Measurements from ENCODE around the gene CSTB. TPM values are rescaled to one million over a fixed set of nuclear protein-coding genes. Genes with fewer than 3 reads are reported as not detected.

Gene CSTB
- total RNA-seq, 1 donor from 2014 or later: 55.8 TPM

DNA sequence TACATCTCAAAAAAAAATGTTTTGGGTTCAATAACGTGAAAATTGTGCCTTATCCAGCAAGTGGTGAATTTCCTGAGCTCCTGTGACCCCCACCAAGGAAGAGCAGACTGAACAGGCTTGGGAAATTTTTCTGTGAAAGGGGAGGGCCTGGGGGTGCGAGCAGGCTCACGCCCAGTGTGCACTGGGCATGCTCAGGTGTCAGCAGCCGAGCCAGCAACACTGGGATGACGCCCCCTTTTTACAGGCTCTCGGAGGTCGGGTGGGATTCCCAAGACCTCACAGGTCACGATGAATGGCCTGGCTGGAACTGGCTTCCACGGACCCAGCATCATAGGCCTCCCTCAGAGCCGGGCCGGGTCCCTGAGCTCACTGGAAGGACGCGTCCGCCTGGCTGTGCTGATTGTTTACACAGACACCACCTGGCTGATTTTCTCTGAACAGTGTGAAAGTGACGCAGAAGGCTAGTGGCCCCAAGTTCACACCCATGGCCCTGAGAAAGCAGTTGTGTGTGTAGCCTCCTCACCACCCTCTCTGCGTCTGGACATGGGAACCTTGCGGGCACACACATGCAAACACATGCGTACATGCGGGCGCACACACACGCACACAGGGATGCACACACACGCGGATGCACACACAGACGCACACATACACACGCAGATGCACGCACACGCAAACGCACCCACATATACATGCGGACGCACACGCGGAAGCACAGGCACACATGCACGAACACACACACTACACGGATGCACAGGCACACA lies 9.2 kb downstream of the CSTB start:
- H3K4me3 Mint-ChIP-seq (ENCODE audit: low read depth): no peak overlapping the region
- H3K27me3 Mint-ChIP-seq (ENCODE audit: low read depth): no peaks in the 10 kb centered on the region
- no peak for DNase-seq (ENCODE audit: low spot score)
- H3K4me1 Mint-ChIP-seq (ENCODE audit: low read depth): peaks cover 5% of the 10 kb centered on the region
- no peaks in the 10 kb centered on the region for H3K9me3 Mint-ChIP-seq
- intact Hi-C loops (cut with micrococcal nuclease): no loop called here
- no peak overlapping the region for H3K27ac Mint-ChIP-seq
- peaks cover 15% of the 10 kb centered on the region for H3K36me3 Mint-ChIP-seq (ENCODE audit: low read depth)

DNA sequence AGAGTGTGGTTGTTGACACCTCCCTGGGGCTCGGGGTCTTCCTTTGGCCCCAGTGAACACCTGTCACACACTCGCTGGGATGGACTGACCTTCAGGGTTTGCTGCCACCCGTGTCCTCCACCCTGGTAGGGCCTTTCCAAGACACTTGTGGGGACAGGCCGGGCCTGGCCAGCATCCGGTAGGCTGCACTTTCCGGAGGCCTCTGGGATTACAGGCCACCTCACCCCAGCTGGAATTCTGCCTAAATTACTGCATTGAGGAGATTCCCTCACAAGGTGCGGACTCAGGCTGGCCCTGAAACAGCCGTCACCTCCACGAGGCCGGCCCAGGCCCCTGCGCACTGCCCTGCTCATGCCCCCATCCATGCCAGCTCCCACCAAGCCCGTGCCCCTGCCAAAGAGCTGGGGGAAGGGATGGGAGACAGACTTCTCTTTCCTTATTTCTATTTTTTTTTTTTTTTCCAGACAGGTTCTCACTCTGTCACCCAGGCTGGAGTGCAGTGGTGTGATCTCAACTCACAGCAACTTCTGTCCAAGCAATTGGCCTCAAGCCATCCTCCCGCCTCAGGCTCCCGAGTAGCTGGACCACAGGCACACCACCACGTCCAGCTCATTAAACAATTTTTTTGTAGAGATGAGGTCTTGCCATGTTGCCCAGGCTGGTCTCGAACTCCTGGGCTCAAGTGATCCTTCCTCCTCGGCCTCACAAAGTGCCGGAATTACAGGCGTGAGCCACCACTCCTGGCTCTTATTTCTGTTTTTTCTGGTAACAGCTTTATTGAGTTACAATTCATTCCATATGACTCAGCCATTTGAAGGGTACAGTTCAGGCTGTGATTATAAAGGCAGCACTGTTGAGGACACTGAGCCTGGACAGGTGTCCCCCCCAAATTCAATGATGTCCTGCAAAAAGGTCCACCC lies 11.3 kb downstream of the CSTB start:
- Mint-ChIP-seq H3K9me3 (no peaks in the 10 kb centered on the region), H3K4me3 (ENCODE audit: low read depth) (no peak overlapping the region), H3K36me3 (ENCODE audit: low read depth) (peaks cover 14% of the 10 kb centered on the region), H3K27me3 (ENCODE audit: low read depth) (no peaks in the 10 kb centered on the region), H3K4me1 (ENCODE audit: low read depth) (no peaks in the 10 kb centered on the region), H3K27ac (no peak overlapping the region)
- DNase-seq (ENCODE audit: low spot score): no peak
- intact Hi-C loops (cut with micrococcal nuclease): no loop called here

DNA sequence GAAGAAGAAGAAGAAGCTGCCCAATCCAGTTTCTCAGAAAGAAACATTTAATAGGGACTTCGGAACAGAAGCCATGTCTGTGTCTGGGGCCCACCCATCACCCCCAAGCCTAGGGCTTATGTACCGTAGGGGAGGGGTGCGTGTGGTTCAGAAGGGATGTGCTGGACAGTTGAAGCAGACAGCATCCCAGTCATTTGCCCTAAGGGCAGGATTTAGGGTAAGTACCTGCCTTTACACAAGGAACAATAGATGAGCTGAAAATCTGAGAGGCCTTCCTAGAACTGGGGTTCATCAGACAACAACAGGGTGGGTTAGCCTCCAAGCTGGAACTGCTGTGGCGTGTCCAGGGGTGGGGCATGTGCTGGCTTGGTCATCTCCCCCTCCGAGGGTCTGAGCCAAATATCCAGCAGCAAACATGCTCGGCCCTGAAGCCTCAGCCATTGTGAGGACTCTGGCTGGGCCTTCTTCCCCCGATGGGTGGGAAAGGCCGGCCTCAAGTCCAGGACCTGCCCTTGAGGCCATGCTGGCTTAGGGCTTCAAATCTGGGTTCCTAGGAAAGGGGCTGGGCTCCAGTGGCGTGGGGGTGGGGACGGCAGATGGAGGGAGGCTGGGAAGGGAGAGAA lies 12.1 kb downstream of the CSTB start:
- Mint-ChIP-seq H3K36me3 (ENCODE audit: low read depth) (peaks cover 14% of the 10 kb centered on the region), H3K4me3 (ENCODE audit: low read depth) (no peak overlapping the region), H3K27ac (no peak overlapping the region), H3K9me3 (no peaks in the 10 kb centered on the region), H3K4me1 (ENCODE audit: low read depth) (no peaks in the 10 kb centered on the region), H3K27me3 (ENCODE audit: low read depth) (no peaks in the 10 kb centered on the region)
- DNase-seq (ENCODE audit: low spot score): no peak
- intact Hi-C loops (cut with micrococcal nuclease): no loop called here

DNA sequence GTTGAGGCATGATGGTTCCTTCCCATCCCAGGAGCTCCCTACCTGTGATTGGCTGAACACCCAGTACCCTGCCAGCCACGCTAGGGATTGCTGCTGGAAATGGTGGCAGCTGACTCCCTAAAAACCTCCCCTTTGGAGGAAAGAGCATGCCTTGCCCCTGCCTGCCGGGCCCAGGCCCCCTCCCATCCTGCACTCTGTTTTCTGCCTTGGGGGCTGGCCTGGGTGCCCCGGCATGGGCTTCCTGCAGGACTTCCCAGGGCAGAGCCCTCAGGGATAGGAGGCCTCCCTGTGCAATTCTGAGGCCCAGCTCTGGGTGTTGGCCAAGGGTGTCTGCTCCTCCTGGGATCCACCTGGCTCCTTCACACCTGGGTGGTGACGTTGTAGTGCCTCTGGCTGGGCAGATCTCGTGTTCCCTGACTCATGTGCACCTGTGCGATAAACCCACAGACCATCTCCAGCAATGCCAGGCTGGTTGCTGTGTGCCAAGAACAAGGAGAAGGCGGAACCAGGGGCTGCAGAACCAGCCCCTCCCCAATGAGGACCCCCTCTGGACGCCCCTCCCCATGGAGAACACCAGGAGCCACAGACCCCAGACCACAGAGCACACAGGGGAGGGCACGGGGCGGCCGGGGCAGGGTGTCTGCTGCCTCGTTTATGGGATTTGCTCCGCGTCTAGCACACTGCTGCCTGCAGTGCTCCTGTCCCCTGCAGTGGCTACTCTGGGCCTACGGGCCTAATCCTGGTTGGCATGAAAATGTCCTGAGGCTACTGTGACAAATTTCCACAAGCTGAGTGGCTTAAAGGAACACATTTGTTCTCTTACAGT lies 13.6 kb downstream of the CSTB start:
- H3K27ac Mint-ChIP-seq: no peak overlapping the region
- H3K4me1 Mint-ChIP-seq (ENCODE audit: low read depth): no peaks in the 10 kb centered on the region
- H3K27me3 Mint-ChIP-seq (ENCODE audit: low read depth): no peaks in the 10 kb centered on the region
- no peak overlapping the region for H3K4me3 Mint-ChIP-seq (ENCODE audit: low read depth)
- DNase-seq (ENCODE audit: low spot score): no peak
- H3K9me3 Mint-ChIP-seq: no peaks in the 10 kb centered on the region
- peaks cover 18% of the 10 kb centered on the region for H3K36me3 Mint-ChIP-seq (ENCODE audit: low read depth)
- intact Hi-C loops (cut with micrococcal nuclease): no loop called here

DNA sequence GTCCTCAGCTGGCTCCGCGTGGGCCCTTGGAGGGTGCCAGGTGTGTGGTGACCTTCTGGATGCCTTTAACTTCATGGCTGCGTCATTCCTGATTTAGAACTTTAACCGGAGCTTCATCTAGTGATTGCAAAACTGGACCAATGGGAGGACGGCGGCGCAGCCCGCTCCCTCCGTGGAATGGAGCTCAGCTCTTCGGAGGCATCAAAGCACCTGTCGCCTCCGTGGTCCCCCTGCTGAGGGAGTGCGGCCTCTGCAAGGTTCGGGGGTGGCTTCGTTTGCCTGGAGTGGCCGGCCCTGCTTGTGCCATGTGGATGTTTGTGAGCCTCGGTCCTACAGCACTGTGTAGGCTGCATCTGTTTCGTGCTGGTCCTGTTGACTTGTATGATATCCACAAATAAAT lies 14.2 kb downstream of the CSTB start:
- Mint-ChIP-seq H3K27me3 (ENCODE audit: low read depth) (no peaks in the 10 kb centered on the region), H3K27ac (no peak overlapping the region)
- intact Hi-C loops (cut with micrococcal nuclease): no loop called here

DNA sequence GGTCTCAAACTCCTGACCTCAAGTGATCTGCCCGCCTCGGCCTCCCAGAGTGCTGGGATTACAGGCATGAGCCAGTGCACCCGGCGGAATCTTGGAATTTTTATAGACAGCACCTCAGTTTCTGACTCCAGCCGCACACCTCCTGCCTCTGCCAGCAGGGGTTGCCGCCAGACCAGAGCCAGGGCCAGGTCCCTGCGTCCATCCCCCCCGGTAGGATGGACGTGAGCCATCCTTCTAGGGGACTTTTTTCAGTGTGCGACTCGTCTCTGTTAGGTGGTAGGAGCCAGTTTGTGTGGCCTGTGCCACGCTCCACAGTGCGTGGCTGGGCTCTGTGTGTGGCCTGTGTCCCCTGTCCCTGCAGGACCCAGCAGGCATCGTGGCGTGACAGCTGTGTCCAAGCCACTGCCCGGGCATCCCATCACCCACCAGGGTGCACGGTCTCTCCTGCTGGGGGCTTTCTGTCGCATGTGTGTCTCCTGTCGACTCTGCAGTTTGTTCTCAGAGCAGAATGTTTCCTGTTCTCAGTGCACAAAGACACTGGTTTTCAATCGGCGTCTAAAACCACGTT lies 15.6 kb downstream of the CSTB start:
- peaks cover 28% of the 10 kb centered on the region for H3K36me3 Mint-ChIP-seq (ENCODE audit: low read depth)
- H3K27me3 Mint-ChIP-seq (ENCODE audit: low read depth): no peaks in the 10 kb centered on the region
- H3K4me3 Mint-ChIP-seq (ENCODE audit: low read depth): no peak overlapping the region
- intact Hi-C loops (cut with micrococcal nuclease): no loop called here
- DNase-seq (ENCODE audit: low spot score): no peak
- H3K9me3 Mint-ChIP-seq: no peaks in the 10 kb centered on the region
- no peaks in the 10 kb centered on the region for H3K4me1 Mint-ChIP-seq (ENCODE audit: low read depth)
- H3K27ac Mint-ChIP-seq: no peak overlapping the region

More for the DNA sequence above, 14.2 kb downstream of the CSTB start:
- Mint-ChIP-seq H3K4me1 (ENCODE audit: low read depth) (no peaks in the 10 kb centered on the region), H3K4me3 (ENCODE audit: low read depth) (no peak overlapping the region), H3K36me3 (ENCODE audit: low read depth) (peaks cover 18% of the 10 kb centered on the region), H3K9me3 (no peaks in the 10 kb centered on the region)
- DNase-seq (ENCODE audit: low spot score): no peak

DNA sequence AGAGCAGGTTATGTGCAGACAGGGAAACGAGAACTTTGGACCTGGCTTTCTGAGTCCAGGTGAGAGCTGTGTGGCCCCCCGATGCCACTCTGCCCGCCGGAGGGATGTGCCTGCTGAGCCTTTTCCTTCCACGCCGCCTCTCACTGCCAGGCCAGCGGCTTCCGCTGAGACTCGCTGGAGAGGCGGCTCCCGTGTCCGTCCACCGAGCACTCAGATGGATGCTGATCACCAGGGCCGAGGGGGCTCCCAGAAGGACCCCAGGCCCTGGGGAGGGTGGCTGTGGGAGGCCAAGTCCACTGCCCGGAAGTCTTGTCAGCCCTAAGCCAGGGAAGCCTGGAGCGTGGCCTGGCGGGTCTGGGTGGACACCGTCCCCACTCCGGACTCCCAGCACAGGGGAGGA lies 16.5 kb downstream of the CSTB start:
- H3K9me3 Mint-ChIP-seq: no peaks in the 10 kb centered on the region
- H3K27ac Mint-ChIP-seq: no peak overlapping the region
- DNase-seq (ENCODE audit: low spot score): no peak
- no peaks in the 10 kb centered on the region for H3K27me3 Mint-ChIP-seq (ENCODE audit: low read depth)
- H3K4me1 Mint-ChIP-seq (ENCODE audit: low read depth): no peaks in the 10 kb centered on the region
- H3K4me3 Mint-ChIP-seq (ENCODE audit: low read depth): no peak overlapping the region
- intact Hi-C loops (cut with micrococcal nuclease): no loop called here
- H3K36me3 Mint-ChIP-seq (ENCODE audit: low read depth): peaks cover 32% of the 10 kb centered on the region

DNA sequence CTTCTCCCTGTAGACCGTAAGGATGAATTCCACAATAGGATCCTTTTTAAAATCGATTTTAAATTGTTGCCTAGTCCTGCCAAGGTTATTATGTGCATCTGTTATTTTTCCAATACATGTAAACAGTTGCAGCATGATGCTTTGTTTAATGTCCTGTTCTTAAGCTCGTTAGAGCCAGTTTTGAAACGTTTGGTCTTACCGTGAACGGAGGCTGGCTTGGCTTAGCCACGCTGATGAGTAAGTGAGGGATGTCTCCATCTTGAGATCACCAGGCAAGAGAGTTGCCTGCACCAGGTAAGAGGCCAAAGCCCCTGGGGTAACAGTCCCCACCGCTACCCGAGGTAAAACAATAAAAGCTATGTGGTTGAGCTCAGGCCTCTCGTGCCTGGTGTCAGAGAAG lies 17.3 kb downstream of the CSTB start:
- H3K27me3 Mint-ChIP-seq (ENCODE audit: low read depth): no peaks in the 10 kb centered on the region
- no peaks in the 10 kb centered on the region for H3K9me3 Mint-ChIP-seq
- DNase-seq (ENCODE audit: low spot score): no peak
- intact Hi-C loops (cut with micrococcal nuclease): no loop called here
- H3K4me1 Mint-ChIP-seq (ENCODE audit: low read depth): no peaks in the 10 kb centered on the region
- no peak overlapping the region for H3K4me3 Mint-ChIP-seq (ENCODE audit: low read depth)
- peaks cover 39% of the 10 kb centered on the region for H3K36me3 Mint-ChIP-seq (ENCODE audit: low read depth)
- H3K27ac Mint-ChIP-seq: no peak overlapping the region

DNA sequence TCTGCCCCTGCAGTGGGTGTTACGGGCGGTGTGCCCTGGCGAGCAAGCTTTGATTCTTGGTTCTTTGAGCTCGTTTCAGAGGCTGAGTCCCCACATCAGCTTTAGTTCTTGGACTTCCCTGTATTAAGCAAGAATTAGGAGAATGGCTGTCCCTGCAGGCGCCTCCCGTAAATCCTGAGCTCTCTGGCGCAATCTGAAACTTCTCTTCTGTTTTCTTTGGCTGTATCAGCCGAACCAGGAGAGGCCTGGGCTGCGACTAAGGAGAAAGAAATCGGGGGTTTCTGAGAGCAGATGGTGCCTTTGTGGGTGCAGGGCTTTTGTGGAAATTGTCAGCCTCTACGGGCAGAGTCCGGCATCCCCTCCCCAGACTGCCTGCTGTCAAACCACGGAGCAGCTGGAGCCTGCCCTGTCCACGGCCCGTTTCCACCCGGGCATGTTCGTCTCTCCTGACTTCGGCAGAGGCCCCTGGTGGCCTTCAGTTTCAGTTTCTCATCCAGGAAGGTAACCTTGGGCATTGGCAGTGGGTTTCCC lies 17.9 kb downstream of the CSTB start:
- Mint-ChIP-seq H3K36me3 (ENCODE audit: low read depth) (peaks cover 41% of the 10 kb centered on the region), H3K4me3 (ENCODE audit: low read depth) (no peak overlapping the region), H3K27ac (no peak overlapping the region), H3K27me3 (ENCODE audit: low read depth) (no peaks in the 10 kb centered on the region), H3K4me1 (ENCODE audit: low read depth) (no peaks in the 10 kb centered on the region), H3K9me3 (no peaks in the 10 kb centered on the region)
- DNase-seq (ENCODE audit: low spot score): no peak
- intact Hi-C loops (cut with micrococcal nuclease): no loop called here

DNA sequence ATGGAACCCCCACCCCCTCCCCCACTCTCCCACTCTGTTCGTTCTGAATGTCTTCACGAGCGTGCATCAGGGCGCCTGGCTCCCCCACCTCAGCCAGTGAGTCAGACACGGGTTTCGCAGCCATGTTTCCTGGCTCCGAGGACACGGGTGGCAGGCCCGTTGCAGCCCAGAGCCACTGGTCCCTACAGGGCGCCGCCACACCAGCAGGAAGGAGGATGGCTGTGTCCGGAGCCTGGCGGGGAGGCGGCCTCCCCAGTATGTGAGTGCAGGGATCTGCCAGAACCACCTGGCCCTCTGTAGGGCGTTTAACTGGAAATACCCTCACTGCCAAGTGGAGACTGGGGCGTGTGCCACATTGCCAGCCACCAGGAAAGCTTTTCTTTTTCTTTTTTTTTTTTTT lies 18.5 kb downstream of the CSTB start:
- intact Hi-C loops (cut with micrococcal nuclease): no loop called here
- Mint-ChIP-seq H3K36me3 (ENCODE audit: low read depth) (peaks cover 40% of the 10 kb centered on the region), H3K27me3 (ENCODE audit: low read depth) (no peaks in the 10 kb centered on the region), H3K27ac (no peak overlapping the region), H3K4me1 (ENCODE audit: low read depth) (no peaks in the 10 kb centered on the region), H3K9me3 (no peaks in the 10 kb centered on the region), H3K4me3 (ENCODE audit: low read depth) (no peak overlapping the region)
- DNase-seq (ENCODE audit: low spot score): no peak

DNA sequence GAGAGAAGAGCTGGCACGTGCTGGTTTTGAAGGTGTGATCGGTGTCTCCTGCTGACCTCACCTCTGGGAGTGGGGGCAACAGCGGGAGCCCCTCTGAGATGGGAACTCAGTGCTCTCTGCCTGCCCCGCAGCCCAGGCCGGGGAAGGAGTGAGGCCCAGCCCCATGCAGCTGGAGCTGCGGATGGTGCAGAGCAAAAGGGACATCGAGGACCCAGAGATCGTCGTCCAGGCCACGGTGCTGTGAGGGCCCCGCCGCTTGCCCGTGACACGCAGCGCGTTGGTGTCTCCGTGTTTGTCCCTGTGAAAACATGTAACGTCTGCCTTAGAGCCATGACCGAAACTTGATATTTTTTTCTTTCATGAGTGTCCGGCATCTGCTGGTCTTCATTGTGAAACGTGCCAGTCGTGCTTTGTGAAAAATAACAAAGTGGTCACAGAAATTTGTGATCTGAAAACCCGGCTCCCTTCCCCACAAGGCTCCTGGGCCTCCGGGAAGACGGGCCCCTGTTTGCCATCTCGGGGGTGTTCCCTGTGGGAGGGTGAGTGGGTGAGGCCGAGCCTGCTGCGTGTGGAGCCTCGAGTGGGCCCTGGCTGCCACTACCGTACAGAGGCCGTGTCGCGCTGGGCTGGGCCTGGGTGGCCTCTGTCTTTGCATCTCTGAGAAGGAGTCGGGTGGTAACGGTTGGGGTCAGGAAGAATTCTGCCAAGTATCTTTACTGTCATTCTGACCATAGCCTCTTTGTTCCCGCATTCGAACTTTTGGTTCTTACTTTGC lies 20.1 kb downstream of the CSTB start:
- no peak for DNase-seq (ENCODE audit: low spot score)
- Mint-ChIP-seq H3K27ac (no peak overlapping the region), H3K4me3 (ENCODE audit: low read depth) (no peak overlapping the region), H3K4me1 (ENCODE audit: low read depth) (no peaks in the 10 kb centered on the region), H3K9me3 (no peaks in the 10 kb centered on the region), H3K27me3 (ENCODE audit: low read depth) (no peaks in the 10 kb centered on the region), H3K36me3 (ENCODE audit: low read depth) (peaks cover 38% of the 10 kb centered on the region)
- intact Hi-C loops (cut with micrococcal nuclease): no loop called here

Data from activated T-helper 2 cell treated with anti-CD3 and anti-CD28 coated beads, Interferon-gamma antibody, Interleukin-2, Interleukin-4, amounts not matched to agents 10 μg/mL and 5 μg/mL and 100 μg/mL, durations not matched to agents 14 hours and 24 hours and 36 hours (primary cell).